ENCODE results near the gene CIBAR2. TPM values are rescaled to one million over a fixed set of nuclear protein-coding genes. Genes with fewer than 3 reads are reported as not detected.

Gene CIBAR2
- total RNA-seq, 2 experiments from 2014 or later: not detected

- Mint-ChIP-seq H3K4me1 (ENCODE audit: low read depth) (peaks cover 28% of the 10 kb centered on the region), H3K27ac (no peak overlapping the region), H3K27me3 (no peaks in the 10 kb centered on the region), H3K9me3 (no peaks in the 10 kb centered on the region), H3K4me3 (no peak overlapping the region), H3K36me3 (ENCODE audit: low read depth) (peaks cover 8% of the 10 kb centered on the region)
- ChIA-PET CTCF (no interaction called here), POLR2A (interaction anchor here (0.8 kb wide), 1 partner anchor 32 kb away, joined by 3 read pairs; no protein-coding TSS in a partner anchor)
- Histone ChIP-seq H3K27me3 (ENCODE audit: control insufficient read depth in 1 of 2, insufficient read depth in 2 of 2, low read length in 2 of 2) (no peaks in the 10 kb centered on the region), H3K27ac (ENCODE audit: low read depth in 1 of 2, low read length in 2 of 2) (no peak overlapping the region), H3K4me1 (ENCODE audit: insufficient read depth, low read length) (peaks cover 31% of the 10 kb centered on the region), H3K36me3 (ENCODE audit: insufficient read depth, low read length) (peaks cover 9% of the 10 kb centered on the region), H3K4me3 (ENCODE audit: low read length) (no peak overlapping the region), H3K9me3 (ENCODE audit: control insufficient read depth in 1 of 2, insufficient read depth in 1 of 2, low read length in 2 of 2) (no peaks in the 10 kb centered on the region)
- no peak for TF ChIP-seq CTCF (IDR thresholded peaks at IDR 0.05)
- ATAC-seq (ENCODE audit: poor library complexity): no peak
- DNase-seq: no peak
- intact Hi-C loops (cut with DNase I, micrococcal nuclease): loop anchor here in 1 of 2 experiments (5.0 to 10.0 kb wide), 5 partner anchors 61 to 334 kb away; partner anchors contain the start of genes KIAA0513 and ZDHHC7
Measured at GRCh38 chr16:85088570-85089199, 23.6 kb downstream of the CIBAR2 start.

GRCh38 chr16:85087899-85088569 lies 24.2 kb downstream of the CIBAR2 start:
- Histone ChIP-seq H3K9me3 (ENCODE audit: control insufficient read depth in 1 of 2, insufficient read depth in 1 of 2, low read length in 2 of 2) (no peaks in the 10 kb centered on the region), H3K27me3 (ENCODE audit: control insufficient read depth in 1 of 2, insufficient read depth in 2 of 2, low read length in 2 of 2) (no peaks in the 10 kb centered on the region), H3K36me3 (ENCODE audit: insufficient read depth, low read length) (peaks cover 9% of the 10 kb centered on the region), H3K4me1 (ENCODE audit: insufficient read depth, low read length) (peaks cover 31% of the 10 kb centered on the region), H3K27ac (ENCODE audit: low read depth in 1 of 2, low read length in 2 of 2) (no peak overlapping the region), H3K4me3 (ENCODE audit: low read length) (no peak overlapping the region)
- Mint-ChIP-seq H3K4me3 (no peak overlapping the region), H3K4me1 (ENCODE audit: low read depth) (peaks cover 34% of the 10 kb centered on the region), H3K27ac (no peak overlapping the region), H3K27me3 (no peaks in the 10 kb centered on the region), H3K36me3 (ENCODE audit: low read depth) (peaks cover 12% of the 10 kb centered on the region), H3K9me3 (no peaks in the 10 kb centered on the region)
- ChIA-PET CTCF (no interaction called here), POLR2A (interaction anchor here (0.8 to 2.3 kb wide), 2 partner anchors 31 to 60 kb away, joined by 3 to 15 read pairs; partner anchors contain the start of gene KIAA0513)
- no peak for TF ChIP-seq CTCF (IDR thresholded peaks at IDR 0.05)
- ATAC-seq (ENCODE audit: poor library complexity) (no peak), DNase-seq (no peak)
- intact Hi-C loops (cut with DNase I, micrococcal nuclease): loop anchor here (2.0 to 10.0 kb wide), 6 partner anchors 61 to 333 kb away; partner anchors contain the start of genes KIAA0513 (in 1 of the 2) and ZDHHC7 (in 1 of the 2)

- Histone ChIP-seq H3K4me3 (ENCODE audit: low read length) (no peak overlapping the region), H3K36me3 (ENCODE audit: insufficient read depth, low read length) (peaks cover 9% of the 10 kb centered on the region), H3K27ac (ENCODE audit: low read depth in 1 of 2, low read length in 2 of 2) (no peak overlapping the region), H3K9me3 (ENCODE audit: control insufficient read depth in 1 of 2, insufficient read depth in 1 of 2, low read length in 2 of 2) (no peaks in the 10 kb centered on the region), H3K4me1 (ENCODE audit: insufficient read depth, low read length) (peaks cover 34% of the 10 kb centered on the region), H3K27me3 (ENCODE audit: control insufficient read depth in 1 of 2, insufficient read depth in 2 of 2, low read length in 2 of 2) (no peaks in the 10 kb centered on the region)
- no peaks in the 10 kb centered on the region for H3K9me3 Mint-ChIP-seq
- TF ChIP-seq CTCF (IDR thresholded peaks at IDR 0.05): peak; percentile 55
- intact Hi-C loops (cut with DNase I, micrococcal nuclease): loop anchor here (1.0 to 10.0 kb wide), 9 partner anchors 31 to 332 kb away; partner anchors contain the start of genes ZDHHC7 (in 2 of the 2) and KIAA0513 (in 1 of the 2)
- H3K4me3 Mint-ChIP-seq: no peak overlapping the region
- H3K4me1 Mint-ChIP-seq (ENCODE audit: low read depth): peaks cover 39% of the 10 kb centered on the region
- no peaks in the 10 kb centered on the region for H3K27me3 Mint-ChIP-seq
- DNase-seq (peak; percentile 61 to 86 (median 72)), ATAC-seq (ENCODE audit: poor library complexity) (peak; percentile 81)
- H3K27ac Mint-ChIP-seq: no peak overlapping the region
- CTCF ChIA-PET: interaction anchor here (0.5 to 1.4 kb wide), 20 partner anchors 12 to 596 kb away, joined by 3 to 37 read pairs (median 4); partner anchors contain the start of genes KIAA0513 and ZDHHC7
- POLR2A ChIA-PET: interaction anchor here (0.7 to 2.3 kb wide), 5 partner anchors 28 to 76 kb away, joined by 3 to 15 read pairs (median 10); partner anchors contain the start of genes KIAA0513 and ZDHHC7
- H3K36me3 Mint-ChIP-seq (ENCODE audit: low read depth): peaks cover 12% of the 10 kb centered on the region
Measured at GRCh38 chr16:85086347-85087291, 25.7 kb downstream of the CIBAR2 start.
